Gastrocnemius medialis (tissue), 4 donors: ENCODE measurements around the gene PRPF40A. TPM values are rescaled to one million over a fixed set of nuclear protein-coding genes. Genes with fewer than 3 reads are reported as not detected.

ENCODE experiments used
- ATAC-seq, 2 donors: fragments of 150-250 bp; one replicate each; pipeline ENCODE4 v1.9.1; 2016
- DNase-seq, 2 donors: peaks; one replicate each; pipeline ENCODE4 v3.0.0-alpha.2; 2019
- H3K27ac ChIP-seq, 4 donors: fragments of 200-600 bp; sonication (generic); 1 replicate in 1 of 4; 2 replicates in 3 of 4; pipeline ENCODE4 v1.5.1; 2016 to 2018; ENCODE audit warnings: mild to moderate bottlenecking in 2 of 4, moderate library complexity in 1 of 4
- H3K27me3 ChIP-seq, 3 donors: fragments of 200-600 bp; sonication (generic) in 2 of 3; 1 replicate in 1 of 3; 2 replicates in 2 of 3; pipeline versions ENCODE4 v1.5.1 to v1.6.0; 2016 to 2019; ENCODE audit warnings: mild to moderate bottlenecking in 1 of 3, moderate library complexity in 1 of 3
- H3K36me3 ChIP-seq, 2 donors: fragments of 200-600 bp; sonication (generic) in 1 of 2; one replicate each; pipeline ENCODE4 v1.5.1; 2017 to 2018
- H3K4me1 ChIP-seq, 2 donors: fragments of 200-600 bp; sonication (generic) in 1 of 2; one replicate each; pipeline ENCODE4 v1.5.1; 2016 to 2017; ENCODE audit warnings: mild to moderate bottlenecking in 2 of 2
- H3K4me3 ChIP-seq, 4 donors: fragments of 200-600 bp; sonication (generic) in 3 of 4; 1 replicate in 1 of 4; 2 replicates in 3 of 4; pipeline ENCODE4 v1.5.1; 2016 to 2019; ENCODE audit warnings: mild to moderate bottlenecking in 2 of 4
- H3K9me3 ChIP-seq, 3 donors: fragments of 200-600 bp; sonication (generic) in 2 of 3; 1 replicate in 1 of 3; 2 replicates in 2 of 3; pipeline ENCODE4 v1.5.1; 2016 to 2019
- CTCF ChIP-seq, 5 experiments: fragments of 450-650 bp in 3 of 5; fragments of 200-600 bp in 2 of 5; sonication (generic) in 2 of 5; IDR thresholded peaks in 4 of 5; conservative IDR thresholded peaks in 1 of 5; 1 replicate in 4 of 5; 2 replicates in 1 of 5; pipeline ENCODE4 v1.5.1; 2016 to 2019; ENCODE audit warnings: antibody characterized with exemption in 5 of 5, mild to moderate bottlenecking in 3 of 5, moderate library complexity in 3 of 5
- POLR2A ChIP-seq, 2 donors: fragments of 450-650 bp; IDR thresholded peaks; one replicate each; pipeline ENCODE4 v1.6.1; 2017; ENCODE audit warnings: antibody characterized with exemption in 2 of 2, mild to moderate bottlenecking in 2 of 2, moderate library complexity in 2 of 2
- in situ Hi-C, 4 donors: fragments of 200-750 bp; cut with MboI; loops; one replicate each; pipeline versions ENCODE4 v1.15.0 to v1.8.0; 2017; ENCODE audit warnings: low sequenced_read_pairs in 4 of 4
- intact Hi-C: fragments of 100-400 bp; cut with DNase I; formaldehyde crosslinking; loops from one replicate; pipeline ENCODE4 v1.15.1; 2023; ENCODE audit warnings: low total_unique reads
- total RNA-seq, 4 donors: library from RNA; depleted of rRNA; stranded (reverse); fragments of >200 nt; gene quantifications; one replicate each; pipeline versions ENCODE4 v1.1.0 to v1.2.3, GENCODE V29; 2016

The PRPF40A gene
- total RNA-seq, 4 donors from 2014 or later: 65.3 to 78.0 (median 69.9) TPM

- no peak overlapping the region for H3K27ac ChIP-seq
- no peak overlapping the region for H3K4me3 ChIP-seq
- no peak for DNase-seq
- ATAC-seq: no peak
- peaks cover 31 to 43% of the 10 kb centered on the region in 2 donors for H3K4me1 ChIP-seq
- TF ChIP-seq POLR2A (IDR thresholded peaks at IDR 0.05) (no peak), CTCF (IDR thresholded peaks at IDR 0.05 in 4 of 5, conservative IDR thresholded peaks at IDR 0.05 in 1 of 5) (no peak)
- in situ Hi-C loops: loop anchor here in 1 of 4 donors (25.0 kb wide), 1 partner anchor 873 kb away; the partner anchor contains the start of gene ARL5A
- H3K27me3 ChIP-seq: no peaks in the 10 kb centered on the region
- intact Hi-C loops: no loop called here
- no peaks in the 10 kb centered on the region for H3K9me3 ChIP-seq
- no peaks in the 10 kb centered on the region for H3K36me3 ChIP-seq
These were observed 6.5 kb downstream of the PRPF40A start for GRCh38 chr2:152710713-152711112.

GRCh38 chr2:152708742-152709141 lies 8.5 kb downstream of the PRPF40A start:
- Histone ChIP-seq H3K4me3 (no peak overlapping the region), H3K27ac (no peak overlapping the region), H3K27me3 (no peaks in the 10 kb centered on the region), H3K36me3 (no peaks in the 10 kb centered on the region), H3K4me1 (peaks cover 13 to 32% of the 10 kb centered on the region in 2 donors), H3K9me3 (no peaks in the 10 kb centered on the region)
- intact Hi-C loops: no loop called here
- TF ChIP-seq CTCF (IDR thresholded peaks at IDR 0.05 in 4 of 5, conservative IDR thresholded peaks at IDR 0.05 in 1 of 5) (no peak), POLR2A (IDR thresholded peaks at IDR 0.05) (no peak)
- ATAC-seq (no peak), DNase-seq (no peak)
- in situ Hi-C loops: loop anchor here in 1 of 4 donors (25.0 kb wide), 1 partner anchor 871 kb away; the partner anchor contains the start of gene ARL5A

GRCh38 chr2:152706477-152707021 lies 10.7 kb downstream of the PRPF40A start:
- no peaks in the 10 kb centered on the region for H3K27me3 ChIP-seq
- in situ Hi-C loops (loop anchor here in 1 of 4 donors (25.0 kb wide), 1 partner anchor 869 kb away; the partner anchor contains the start of gene ARL5A), intact Hi-C loops (no loop called here)
- ATAC-seq (no peak), DNase-seq (no peak)
- no peak overlapping the region for H3K4me3 ChIP-seq
- no peak overlapping the region for H3K27ac ChIP-seq
- H3K4me1 ChIP-seq: peaks cover 13 to 25% of the 10 kb centered on the region in 2 donors
- H3K36me3 ChIP-seq: peaks cover 0 to 2% of the 10 kb centered on the region in 2 donors
- TF ChIP-seq POLR2A (IDR thresholded peaks at IDR 0.05): no peak
- no peak for TF ChIP-seq CTCF (IDR thresholded peaks at IDR 0.05 in 4 of 5, conservative IDR thresholded peaks at IDR 0.05 in 1 of 5)
- no peaks in the 10 kb centered on the region for H3K9me3 ChIP-seq

DNA sequence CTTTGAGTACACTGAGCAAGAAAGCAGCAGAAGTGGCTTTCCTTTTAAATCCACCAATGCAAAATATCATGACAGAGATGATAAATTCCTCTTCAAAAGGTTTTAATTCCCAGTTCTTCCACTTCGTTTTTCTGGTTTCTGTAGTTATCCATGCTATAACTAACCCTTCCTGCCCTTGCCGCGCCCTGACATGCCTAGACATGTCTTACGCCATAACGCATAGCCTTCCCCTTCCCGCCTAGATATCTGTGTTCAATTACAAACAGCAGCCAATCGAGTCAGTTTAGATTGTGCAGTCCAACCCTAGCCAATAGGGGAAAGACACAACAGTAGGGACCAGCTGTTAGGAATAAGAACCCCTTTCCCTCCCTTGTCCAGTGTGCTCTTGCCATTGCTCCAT lies 16.1 kb downstream of the PRPF40A start:
- Histone ChIP-seq H3K9me3 (no peaks in the 10 kb centered on the region), H3K27ac (no peak overlapping the region), H3K27me3 (no peaks in the 10 kb centered on the region), H3K4me3 (no peak overlapping the region), H3K4me1 (peaks cover 0 to under 1% of the 10 kb centered on the region in 2 donors), H3K36me3 (peaks cover 0 to 6% of the 10 kb centered on the region in 2 donors)
- ATAC-seq: no peak
- TF ChIP-seq CTCF (IDR thresholded peaks at IDR 0.05 in 4 of 5, conservative IDR thresholded peaks at IDR 0.05 in 1 of 5): no peak
- TF ChIP-seq POLR2A (IDR thresholded peaks at IDR 0.05): no peak
- in situ Hi-C loops: loop anchor here in 1 of 4 donors (25.0 kb wide), 1 partner anchor 864 kb away; the partner anchor contains the start of gene ARL5A
- intact Hi-C loops: no loop called here
- no peak for DNase-seq
